Measurements from ENCODE around the gene XIRP1.
A peak's percentile ranks its signal among the peaks of the same experiment; 100 is the strongest.

XIRP1 gene

GRCh38 chr3:39165518-39165917 lies 26.9 kb downstream of the XIRP1 start:
- no peak for DNase-seq (ENCODE audit: low read depth)

DNA sequence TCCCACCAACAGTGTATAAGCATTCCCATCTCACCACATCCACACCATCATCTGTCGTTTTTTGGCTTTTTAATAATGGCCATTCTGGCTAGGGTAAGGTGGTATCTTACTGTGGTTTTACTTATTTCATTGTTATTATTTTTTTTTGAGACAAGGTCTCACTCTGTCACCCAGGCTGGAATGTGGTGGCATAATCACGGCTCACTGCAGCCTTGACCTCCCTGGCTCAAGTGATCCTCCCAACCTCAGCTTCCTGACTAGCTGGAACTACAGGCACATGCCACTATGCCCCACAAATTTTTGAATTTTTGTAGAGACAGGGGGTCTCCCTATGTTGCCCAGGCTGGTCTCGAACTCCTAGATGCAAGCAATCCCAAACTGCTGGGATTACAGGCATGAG lies 28.0 kb downstream of the XIRP1 start:
- DNase-seq (ENCODE audit: low read depth) = no peak

- DNase-seq (ENCODE audit: low read depth) = no peak
These were observed 34.2 kb downstream of the XIRP1 start for GRCh38 chr3:39158148-39158715.

DNA sequence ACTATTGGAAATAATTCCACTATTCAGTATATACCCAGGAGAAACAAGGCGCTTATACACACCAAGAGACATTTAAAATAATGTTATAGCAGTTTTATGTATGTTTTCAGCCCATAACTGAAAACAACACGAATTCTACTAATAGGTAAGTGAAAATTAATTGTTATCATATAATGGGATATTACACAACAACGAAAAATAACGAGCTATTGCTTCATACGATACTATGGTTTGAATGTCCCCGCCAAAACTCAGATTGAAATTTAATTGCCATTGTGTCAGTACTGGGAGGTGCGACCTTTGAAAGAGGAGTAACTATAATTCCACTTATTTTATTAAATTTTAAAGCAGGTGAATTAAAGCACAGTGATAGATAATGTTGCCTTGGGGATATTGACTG lies 35.0 kb downstream of the XIRP1 start:
- DNase-seq (ENCODE audit: low read depth) = no peak

- peak; percentile 62 for DNase-seq (ENCODE audit: low read depth)
These were observed 36.0 kb downstream of the XIRP1 start for GRCh38 chr3:39156421-39156820.

DNA sequence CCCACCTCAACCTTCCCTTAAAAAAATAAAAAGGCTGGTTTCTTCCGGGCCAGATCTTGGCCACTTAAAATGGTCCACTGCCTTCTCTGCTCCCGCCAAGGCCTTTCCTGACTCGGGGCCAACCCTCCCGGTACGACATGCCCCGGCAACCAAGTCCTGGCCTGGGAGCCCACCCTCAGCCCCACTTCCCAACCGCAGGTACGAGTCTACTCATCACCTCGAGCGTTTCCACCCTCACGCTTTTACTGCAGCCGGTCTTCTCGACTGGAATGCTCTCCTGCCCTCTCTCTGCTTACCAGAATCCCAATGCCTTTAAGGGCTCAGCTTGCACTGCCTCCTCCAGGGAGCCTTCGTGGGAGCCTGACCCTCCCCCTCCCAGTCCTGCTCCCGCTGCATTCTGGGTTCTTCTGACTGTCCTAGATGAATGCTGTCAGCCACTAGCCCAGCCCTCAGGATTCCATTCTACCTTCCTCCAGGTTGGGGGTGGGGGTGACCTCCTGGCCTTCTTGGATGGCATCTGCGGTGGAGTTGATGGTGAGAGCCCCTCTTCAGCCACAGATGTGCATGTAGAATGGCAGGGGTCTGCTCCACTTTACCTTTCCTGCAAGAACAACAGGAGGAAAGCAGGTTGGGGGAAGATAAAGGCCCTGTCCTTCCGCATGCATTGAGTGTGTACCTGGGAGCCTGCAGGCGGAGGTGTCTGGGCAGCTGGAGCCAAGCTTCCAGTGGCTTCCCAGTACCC lies 37.9 kb downstream of the XIRP1 start:
- DNase-seq (ENCODE audit: low read depth) = no peak

GRCh38 chr3:39153977-39154279 lies 38.5 kb downstream of the XIRP1 start:
- no peak for DNase-seq (ENCODE audit: low read depth)

- DNase-seq (ENCODE audit: low read depth) = peak; percentile 90
These were observed 41.4 kb downstream of the XIRP1 start for GRCh38 chr3:39150803-39151631.

- DNase-seq (ENCODE audit: low read depth) = no peak
These were observed 42.1 kb downstream of the XIRP1 start for GRCh38 chr3:39150148-39150802.

- no peak for DNase-seq (ENCODE audit: low read depth)
These were observed 42.8 kb downstream of the XIRP1 start for GRCh38 chr3:39149498-39150147.

GRCh38 chr3:39149059-39149455 lies 43.3 kb downstream of the XIRP1 start:
- no peak for DNase-seq (ENCODE audit: low read depth)

DNA sequence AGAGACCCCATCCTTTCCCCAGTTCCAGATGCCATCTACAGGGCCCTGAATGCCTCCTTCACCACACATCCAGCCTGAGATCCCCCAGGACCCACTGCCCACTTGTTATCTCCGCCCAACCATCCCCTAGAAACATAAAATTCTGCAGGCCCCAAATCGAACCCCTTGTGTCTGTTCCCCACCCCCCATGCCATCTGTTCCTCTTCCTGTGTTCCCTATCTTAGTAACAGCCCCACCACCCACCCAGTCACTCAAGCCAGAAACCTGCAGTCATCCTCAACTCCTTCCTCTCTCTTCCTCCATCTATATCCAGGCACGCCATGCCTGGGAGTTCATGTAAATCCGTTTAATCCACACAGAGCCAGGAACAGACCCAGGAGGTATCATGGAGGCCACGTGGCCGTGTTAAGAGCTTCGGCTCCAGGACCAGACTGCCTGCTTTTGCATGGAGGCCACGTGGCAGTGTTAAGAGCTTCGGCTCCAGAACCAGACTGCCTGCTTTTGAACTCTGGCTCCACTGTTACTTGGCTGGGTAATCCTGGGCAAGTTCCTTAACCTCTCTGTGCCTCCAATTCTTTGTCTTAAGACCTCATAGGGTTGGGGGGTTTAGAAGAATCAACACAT lies 43.8 kb downstream of the XIRP1 start:
- DNase-seq (ENCODE audit: low read depth) = no peak

DNA sequence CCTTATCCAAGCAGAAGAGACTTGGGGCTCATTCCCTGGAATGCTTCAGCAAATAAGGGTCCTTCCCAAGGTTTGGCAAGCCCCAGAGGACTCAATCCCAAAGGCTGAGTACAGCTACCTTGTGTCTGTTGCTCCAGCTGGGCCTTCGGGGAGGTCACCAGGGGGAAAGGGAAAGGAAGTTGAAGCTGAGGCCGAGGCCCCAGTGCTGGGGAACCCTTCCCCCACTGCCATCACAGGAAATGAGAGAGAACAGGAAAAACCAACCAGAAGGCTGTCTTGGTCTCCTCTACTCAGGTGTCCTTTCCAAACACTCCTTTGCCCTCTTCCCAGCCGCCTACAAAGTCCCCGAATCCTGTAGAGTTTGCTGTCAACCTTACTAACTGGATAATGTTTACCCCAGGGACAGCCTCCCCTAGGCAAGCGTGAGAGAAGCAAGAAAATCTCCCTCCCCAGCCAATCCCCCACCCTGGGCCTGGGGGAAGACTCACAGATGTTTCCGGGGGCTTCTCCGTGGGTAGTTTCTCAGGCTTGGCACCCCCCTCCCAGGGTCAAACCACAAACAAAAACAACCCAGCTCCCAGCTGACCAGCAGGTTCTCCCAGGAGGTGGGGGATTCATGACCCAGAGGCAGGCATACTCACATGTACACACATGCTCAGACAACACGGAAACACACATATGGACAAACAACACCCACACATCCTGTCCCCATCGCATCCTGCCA lies 44.5 kb downstream of the XIRP1 start:
- DNase-seq (ENCODE audit: low read depth) = no peak

GRCh38 chr3:39146611-39147591 lies 45.5 kb downstream of the XIRP1 start:
- DNase-seq (ENCODE audit: low read depth) = peak; percentile 95

GRCh38 chr3:39146083-39146501 lies 46.3 kb downstream of the XIRP1 start:
- DNase-seq (ENCODE audit: low read depth) = peak; percentile 27

DNA sequence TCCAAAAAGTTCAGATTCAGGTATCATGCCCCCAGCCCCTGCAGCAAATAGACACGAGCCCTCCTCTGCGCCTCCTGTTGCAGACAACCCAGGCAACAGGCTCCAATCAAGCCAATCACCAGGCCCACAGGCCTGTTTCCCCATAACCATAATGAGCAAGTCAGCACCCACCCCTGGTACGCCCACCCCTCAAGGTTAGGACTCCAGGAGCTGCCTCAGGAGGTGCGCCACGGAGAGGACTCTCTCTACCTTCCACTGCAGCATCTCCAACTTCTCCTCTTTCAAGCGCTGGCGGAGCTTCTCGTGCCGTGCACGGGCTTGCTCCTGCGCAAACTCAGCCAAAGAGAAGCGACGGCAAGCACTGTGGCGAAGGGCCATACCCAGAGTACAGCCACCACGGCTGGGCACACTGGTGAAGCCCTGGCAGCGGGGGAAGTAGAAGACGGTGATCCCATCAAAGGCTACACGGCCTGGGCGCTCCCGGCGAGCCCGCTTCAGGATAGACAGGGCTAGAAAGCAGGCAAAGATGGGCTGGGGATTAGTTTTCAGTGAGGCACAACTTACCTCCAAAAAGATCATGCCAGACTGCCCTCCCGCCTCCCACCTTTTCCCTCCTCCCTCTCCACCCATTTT lies 47.5 kb downstream of the XIRP1 start:
- no peak for DNase-seq (ENCODE audit: low read depth)

DNA sequence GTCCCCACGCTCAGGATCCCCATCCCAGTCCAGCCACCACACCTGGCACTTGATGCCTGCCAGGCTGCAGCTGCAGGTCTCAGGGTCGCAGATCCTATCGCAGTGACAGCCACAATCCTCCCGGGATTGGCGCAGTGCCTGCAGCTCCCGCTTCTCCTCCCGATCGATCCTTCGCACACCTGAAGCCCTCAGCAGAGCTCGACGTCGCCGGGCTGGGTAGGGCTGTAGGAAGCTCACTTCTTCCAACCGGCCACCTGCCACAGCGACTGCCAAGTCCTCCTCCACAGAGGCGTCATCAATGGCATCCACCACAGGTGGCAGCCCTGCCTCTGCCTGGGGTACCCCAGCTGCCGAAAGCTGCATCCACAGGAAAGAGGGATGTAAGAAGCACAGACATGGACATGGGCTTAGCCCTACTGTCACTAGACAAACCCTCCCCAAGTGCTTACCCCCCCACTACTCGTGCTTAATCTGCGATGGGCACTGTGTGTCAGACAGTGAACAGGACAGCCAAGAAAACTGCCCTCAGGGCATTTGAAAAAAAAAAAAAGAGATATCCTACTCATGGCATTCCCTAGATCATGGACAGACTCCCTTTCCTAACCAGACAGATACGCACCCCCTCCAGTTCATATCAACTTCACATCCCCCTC lies 48.2 kb downstream of the XIRP1 start:
- no peak for DNase-seq (ENCODE audit: low read depth)

DNA sequence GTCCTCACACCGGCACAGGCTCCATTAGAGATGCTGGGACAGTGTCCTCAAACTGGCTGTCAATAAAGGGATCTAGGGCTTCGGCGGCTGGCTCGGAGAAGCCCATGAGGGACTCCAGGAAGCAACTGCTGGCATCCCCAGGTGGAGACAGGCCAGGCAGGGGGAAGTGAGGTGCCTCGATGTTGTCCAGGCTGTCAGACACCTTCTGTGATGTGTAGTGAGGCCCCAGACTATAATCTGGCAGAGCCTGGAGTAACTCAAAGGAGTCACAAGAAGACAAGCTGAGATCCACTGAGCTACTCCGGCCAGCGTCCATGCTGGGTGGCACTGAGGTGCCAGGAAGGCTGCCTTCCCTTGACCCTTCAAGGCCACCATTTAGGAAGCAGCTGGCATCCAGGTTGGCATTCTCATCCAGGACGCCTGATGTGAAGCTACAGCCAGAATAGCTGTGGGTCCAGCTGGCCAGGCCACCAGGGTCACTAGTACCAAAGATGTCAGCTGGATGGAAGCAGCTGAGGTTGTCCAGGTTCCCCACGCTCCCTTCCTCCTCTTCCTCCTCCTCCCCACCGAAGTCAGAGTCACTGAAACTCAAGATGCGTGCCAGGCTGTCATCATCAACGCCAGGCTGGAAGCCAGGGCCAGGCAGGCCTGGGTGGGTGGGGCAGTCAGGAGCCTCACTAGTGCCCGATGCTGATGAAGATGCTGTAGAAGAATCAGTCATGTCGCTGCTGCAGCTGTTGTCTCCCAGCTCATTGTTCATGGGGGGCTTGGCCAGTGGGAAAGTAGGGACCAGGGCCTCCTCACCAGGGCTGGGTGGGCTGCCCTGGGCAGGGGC lies 49.1 kb downstream of the XIRP1 start:
- DNase-seq (ENCODE audit: low read depth) = no peak
